ENCODE data around the gene ANKRD33B.

DNA sequence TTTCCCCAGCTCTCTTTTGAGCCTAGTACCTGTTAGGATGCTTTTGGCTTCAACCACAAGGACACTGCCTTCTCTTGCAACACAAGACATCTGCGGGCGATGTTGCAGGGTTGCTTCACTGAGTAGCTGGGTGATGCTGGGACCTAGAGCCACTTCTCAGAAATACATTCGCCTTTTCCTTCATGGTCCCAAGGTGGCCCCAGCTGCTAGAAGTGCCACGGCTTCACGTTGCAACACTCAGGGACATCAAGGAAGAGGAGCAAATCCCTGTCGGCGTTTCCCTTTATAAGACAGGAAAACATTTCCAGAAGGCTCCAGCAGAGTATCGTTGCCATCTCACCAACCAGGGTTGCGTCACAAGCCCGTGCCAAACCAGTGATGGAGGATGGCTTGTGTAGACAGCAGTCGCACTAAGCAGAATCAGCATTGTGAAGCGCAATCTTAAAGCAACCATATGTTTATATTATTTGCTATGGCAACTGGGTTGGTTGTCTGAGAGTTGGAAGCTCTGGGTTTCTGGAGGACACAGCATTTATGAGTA is 62.7 kb downstream of the ANKRD33B start:
- TF ChIP-seq CTCF (IDR thresholded peaks at IDR 0.05) (no peak), POLR2AphosphoS5 (IDR thresholded peaks at IDR 0.05) (no peak), POLR2A (IDR thresholded peaks at IDR 0.05) (no peak)
